Measurements from ENCODE around the gene NPR1.

Gene NPR1

DNA sequence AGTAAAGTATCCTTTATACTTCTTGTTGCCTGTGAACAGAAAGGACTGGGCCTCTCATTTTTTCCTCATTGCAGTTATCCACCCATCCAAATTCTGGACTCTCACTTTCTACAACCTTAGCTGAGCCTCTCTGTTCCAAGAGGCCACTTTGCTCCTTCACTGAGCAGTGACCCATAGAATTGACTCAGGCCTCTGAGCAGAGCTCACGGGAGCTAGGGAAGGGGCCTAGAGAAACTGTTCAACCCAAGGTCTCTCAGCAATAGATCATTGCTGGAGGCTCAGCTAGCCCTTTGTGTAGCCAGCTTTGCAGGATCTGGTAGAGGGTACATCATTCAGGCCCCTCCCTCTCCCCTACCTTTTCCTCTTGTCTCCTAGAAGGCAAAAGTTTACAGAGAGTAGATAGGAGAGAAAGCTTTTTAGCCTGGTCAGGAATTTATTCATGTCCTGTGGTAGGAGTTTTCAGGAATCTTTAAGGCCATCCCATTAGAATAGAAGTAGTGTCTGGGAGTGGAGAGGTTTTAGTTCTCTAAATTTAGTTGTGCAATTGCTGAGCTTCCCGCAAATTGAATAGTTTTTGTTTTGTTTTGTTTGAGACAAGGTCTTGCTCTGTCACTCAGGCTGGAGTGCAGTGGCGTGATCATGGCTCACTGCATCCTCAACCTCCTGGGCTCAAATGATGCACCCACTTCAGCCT, 56.1 kb downstream of the NPR1 start:
- no peak overlapping the region for H3K4me3 ChIP-seq (ENCODE audit: low read depth, low read length)
- in situ Hi-C loops (cut with HindIII; ENCODE audit: low sequenced_read_pairs): no loop called here
- TF ChIP-seq, protein P1, sequence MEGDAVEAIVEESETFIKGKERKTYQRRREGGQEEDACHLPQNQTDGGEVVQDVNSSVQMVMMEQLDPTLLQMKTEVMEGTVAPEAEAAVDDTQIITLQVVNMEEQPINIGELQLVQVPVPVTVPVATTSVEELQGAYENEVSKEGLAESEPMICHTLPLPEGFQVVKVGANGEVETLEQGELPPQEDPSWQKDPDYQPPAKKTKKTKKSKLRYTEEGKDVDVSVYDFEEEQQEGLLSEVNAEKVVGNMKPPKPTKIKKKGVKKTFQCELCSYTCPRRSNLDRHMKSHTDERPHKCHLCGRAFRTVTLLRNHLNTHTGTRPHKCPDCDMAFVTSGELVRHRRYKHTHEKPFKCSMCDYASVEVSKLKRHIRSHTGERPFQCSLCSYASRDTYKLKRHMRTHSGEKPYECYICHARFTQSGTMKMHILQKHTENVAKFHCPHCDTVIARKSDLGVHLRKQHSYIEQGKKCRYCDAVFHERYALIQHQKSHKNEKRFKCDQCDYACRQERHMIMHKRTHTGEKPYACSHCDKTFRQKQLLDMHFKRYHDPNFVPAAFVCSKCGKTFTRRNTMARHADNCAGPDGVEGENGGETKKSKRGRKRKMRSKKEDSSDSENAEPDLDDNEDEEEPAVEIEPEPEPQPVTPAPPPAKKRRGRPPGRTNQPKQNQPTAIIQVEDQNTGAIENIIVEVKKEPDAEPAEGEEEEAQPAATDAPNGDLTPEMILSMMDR (IDR thresholded peaks at IDR 0.05; ENCODE audit: low read depth, low read length, missing control alignments): no peak
- DNase-seq (ENCODE audit: low read depth): no peak

DNA sequence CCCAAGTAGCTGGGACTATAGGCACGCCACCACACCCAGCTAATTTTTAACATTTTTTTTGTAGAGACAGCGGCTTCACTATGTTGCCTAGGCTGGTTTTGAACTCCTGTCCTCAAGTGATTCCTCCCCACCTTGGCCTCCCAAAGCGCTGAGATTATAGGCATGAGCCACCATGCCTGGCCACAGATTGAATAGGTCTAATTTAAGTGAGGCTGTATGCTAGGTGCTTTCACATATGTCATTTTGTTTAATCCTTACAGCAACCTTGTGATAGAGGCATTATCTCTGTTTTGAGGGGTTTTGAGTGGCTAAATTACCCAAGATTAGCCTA, 56.6 kb downstream of the NPR1 start:
- in situ Hi-C loops (cut with HindIII; ENCODE audit: low sequenced_read_pairs): no loop called here
- no peak overlapping the region for H3K4me3 ChIP-seq (ENCODE audit: low read depth, low read length)
- TF ChIP-seq, protein P1 (IDR thresholded peaks at IDR 0.05; ENCODE audit: low read depth, low read length, missing control alignments): no peak
- DNase-seq (ENCODE audit: low read depth): no peak

DNA sequence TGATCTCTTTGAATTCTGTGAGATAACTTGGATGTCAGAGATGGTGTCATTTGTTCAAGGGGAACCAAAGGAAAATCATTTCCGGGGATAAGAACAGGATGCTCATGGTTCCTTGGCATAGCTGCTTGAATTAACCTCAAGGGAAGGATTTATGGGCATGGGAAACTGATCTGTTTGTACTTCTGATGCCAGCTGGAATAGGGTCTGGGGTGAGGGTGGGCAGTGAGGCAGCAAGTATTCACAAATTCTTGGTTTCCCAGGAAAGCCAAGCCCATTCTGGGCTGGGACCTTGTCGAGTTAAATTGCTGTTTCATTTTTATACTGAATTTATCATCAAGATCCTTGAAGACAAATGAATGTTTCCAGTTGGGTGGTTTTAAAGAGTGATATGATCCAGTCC, 63.5 kb downstream of the NPR1 start:
- TF ChIP-seq, protein P1 (IDR thresholded peaks at IDR 0.05; ENCODE audit: low read depth, low read length, missing control alignments): no peak
- H3K4me3 ChIP-seq (ENCODE audit: low read depth, low read length): no peak overlapping the region
- no peak for DNase-seq (ENCODE audit: low read depth)
- in situ Hi-C loops (cut with HindIII; ENCODE audit: low sequenced_read_pairs): no loop called here

DNA sequence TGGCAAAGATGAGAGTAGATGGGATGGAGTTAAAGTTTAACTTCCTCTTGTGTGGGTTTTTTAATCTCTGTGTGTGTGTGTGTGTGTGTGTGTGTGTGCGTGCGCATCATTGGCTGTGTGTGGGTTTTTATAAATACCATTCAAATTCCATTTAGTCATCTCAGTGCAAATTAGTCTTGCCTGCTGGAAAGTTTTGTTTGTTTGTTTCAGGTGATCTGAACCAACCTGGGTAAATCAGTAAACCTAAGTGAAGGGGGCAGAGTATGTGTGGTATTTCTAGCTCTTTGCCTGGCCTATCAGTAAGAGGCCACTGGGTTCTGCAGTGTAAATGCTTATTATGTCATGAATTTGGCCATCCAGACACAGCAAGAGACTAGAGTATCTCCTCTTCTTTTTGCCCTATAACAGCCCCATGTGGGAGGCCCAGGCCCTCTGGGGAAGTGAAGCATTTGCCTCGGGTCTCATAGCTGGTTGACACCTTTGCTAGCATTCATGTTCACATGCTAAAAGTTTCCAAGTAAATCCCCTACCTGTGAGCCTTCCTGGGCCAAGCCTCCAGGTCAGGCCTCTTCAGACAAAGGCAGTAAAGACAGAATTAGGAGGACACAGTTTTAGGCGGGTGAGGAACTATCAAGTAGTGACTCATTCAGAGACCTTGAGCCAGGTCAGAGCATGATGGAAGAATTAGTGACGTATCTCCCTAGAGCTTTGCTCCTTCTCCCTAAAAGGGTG, 64.1 kb downstream of the NPR1 start:
- H3K4me3 ChIP-seq (ENCODE audit: low read depth, low read length): no peak overlapping the region
- no peak for DNase-seq (ENCODE audit: low read depth)
- in situ Hi-C loops (cut with HindIII; ENCODE audit: low sequenced_read_pairs): no loop called here
- TF ChIP-seq, protein P1 (IDR thresholded peaks at IDR 0.05; ENCODE audit: low read depth, low read length, missing control alignments): no peak

All from astrocyte of the cerebellum (primary cell).